Measurements from ENCODE around the gene DCP1B. TPM values are rescaled to one million over a fixed set of nuclear protein-coding genes. Genes with fewer than 3 reads are reported as not detected.

Gene DCP1B
- polyA plus RNA-seq, 1 donor from 2014 or later: 12.5 TPM

DNA sequence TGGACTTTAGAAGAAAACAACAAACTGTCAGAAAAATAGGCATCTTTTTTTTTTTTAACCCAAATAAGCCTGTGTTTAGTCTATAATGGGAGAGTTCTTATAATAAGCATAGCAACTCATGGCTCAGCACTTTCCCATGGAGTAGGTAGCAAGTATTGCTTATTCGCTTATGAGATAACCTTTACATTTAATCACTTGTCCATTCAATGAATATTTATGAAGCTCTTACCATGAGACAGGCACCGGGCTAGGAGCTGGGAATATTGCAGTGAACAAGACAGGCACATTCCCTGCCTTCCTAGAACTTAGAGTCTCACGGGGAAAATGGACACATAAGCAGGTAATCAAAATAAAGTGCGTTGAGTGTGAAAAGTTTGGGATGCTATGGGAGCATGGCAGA lies 10.0 kb upstream of the DCP1B start:
- Histone ChIP-seq H3K36me3 (ENCODE audit: insufficient read depth, low read length) (no peaks in the 10 kb centered on the region), H3K9me3 (ENCODE audit: low read length) (no peaks in the 10 kb centered on the region), H3K4me2 (ENCODE audit: low read length) (no peak overlapping the region), H3F3A (ENCODE audit: insufficient read depth, low read length, poor library complexity, severe bottlenecking) (no peaks in the 10 kb centered on the region), H3K27me3 (ENCODE audit: insufficient read depth, low read depth, low read length) (no peaks in the 10 kb centered on the region), H2AFZ (ENCODE audit: low read depth, low read length) (no peak overlapping the region), H3K27ac (ENCODE audit: low read length) (no peak overlapping the region), H3K79me2 (replicated peaks; ENCODE audit: insufficient read depth, low read length) (no peaks in the 10 kb centered on the region), H3K4me3 (ENCODE audit: low read length) (no peak overlapping the region), H4K20me1 (ENCODE audit: insufficient read depth) (no peaks in the 10 kb centered on the region), H3K9me2 (ENCODE audit: insufficient read depth, low read length) (no peaks in the 10 kb centered on the region), H3K9ac (ENCODE audit: low read length) (no peak overlapping the region)
- TF ChIP-seq EP300 (conservative IDR thresholded peaks at IDR 0.05; ENCODE audit: poor library complexity, severe bottlenecking): no peak
- no peak for TF ChIP-seq MXI1 (conservative IDR thresholded peaks at IDR 0.05; ENCODE audit: poor library complexity, severe bottlenecking)
- TF ChIP-seq POLR2AphosphoS5 (IDR thresholded peaks at IDR 0.05): no peak
- no peak for TF ChIP-seq SMC3 (conservative IDR thresholded peaks at IDR 0.05; ENCODE audit: poor library complexity)
- TF ChIP-seq EZH2 (IDR thresholded peaks at IDR 0.05; ENCODE audit: borderline replicate concordance, insufficient read depth, low read length, poor library complexity, severe bottlenecking): no peak
- no peak for TF ChIP-seq TAF1 (IDR thresholded peaks at IDR 0.05; ENCODE audit: low read depth)
- TF ChIP-seq CTCF (IDR thresholded peaks at IDR 0.05; ENCODE audit: poor library complexity, severe bottlenecking): no peak
- no peak for TF ChIP-seq RAD21 (conservative IDR thresholded peaks at IDR 0.05)
- TF ChIP-seq, protein P1, sequence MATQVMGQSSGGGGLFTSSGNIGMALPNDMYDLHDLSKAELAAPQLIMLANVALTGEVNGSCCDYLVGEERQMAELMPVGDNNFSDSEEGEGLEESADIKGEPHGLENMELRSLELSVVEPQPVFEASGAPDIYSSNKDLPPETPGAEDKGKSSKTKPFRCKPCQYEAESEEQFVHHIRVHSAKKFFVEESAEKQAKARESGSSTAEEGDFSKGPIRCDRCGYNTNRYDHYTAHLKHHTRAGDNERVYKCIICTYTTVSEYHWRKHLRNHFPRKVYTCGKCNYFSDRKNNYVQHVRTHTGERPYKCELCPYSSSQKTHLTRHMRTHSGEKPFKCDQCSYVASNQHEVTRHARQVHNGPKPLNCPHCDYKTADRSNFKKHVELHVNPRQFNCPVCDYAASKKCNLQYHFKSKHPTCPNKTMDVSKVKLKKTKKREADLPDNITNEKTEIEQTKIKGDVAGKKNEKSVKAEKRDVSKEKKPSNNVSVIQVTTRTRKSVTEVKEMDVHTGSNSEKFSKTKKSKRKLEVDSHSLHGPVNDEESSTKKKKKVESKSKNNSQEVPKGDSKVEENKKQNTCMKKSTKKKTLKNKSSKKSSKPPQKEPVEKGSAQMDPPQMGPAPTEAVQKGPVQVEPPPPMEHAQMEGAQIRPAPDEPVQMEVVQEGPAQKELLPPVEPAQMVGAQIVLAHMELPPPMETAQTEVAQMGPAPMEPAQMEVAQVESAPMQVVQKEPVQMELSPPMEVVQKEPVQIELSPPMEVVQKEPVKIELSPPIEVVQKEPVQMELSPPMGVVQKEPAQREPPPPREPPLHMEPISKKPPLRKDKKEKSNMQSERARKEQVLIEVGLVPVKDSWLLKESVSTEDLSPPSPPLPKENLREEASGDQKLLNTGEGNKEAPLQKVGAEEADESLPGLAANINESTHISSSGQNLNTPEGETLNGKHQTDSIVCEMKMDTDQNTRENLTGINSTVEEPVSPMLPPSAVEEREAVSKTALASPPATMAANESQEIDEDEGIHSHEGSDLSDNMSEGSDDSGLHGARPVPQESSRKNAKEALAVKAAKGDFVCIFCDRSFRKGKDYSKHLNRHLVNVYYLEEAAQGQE (IDR thresholded peaks at IDR 0.05; ENCODE audit: borderline replicate concordance): no peak

- H4K20me1 ChIP-seq (ENCODE audit: insufficient read depth): no peaks in the 10 kb centered on the region
- H3K27me3 ChIP-seq (ENCODE audit: insufficient read depth, low read depth, low read length): no peaks in the 10 kb centered on the region
- no peaks in the 10 kb centered on the region for H3K9me3 ChIP-seq (ENCODE audit: low read length)
- no peak overlapping the region for H2AFZ ChIP-seq (ENCODE audit: low read depth, low read length)
- H3K4me2 ChIP-seq (ENCODE audit: low read length): no peak overlapping the region
- H3K79me2 ChIP-seq (replicated peaks; ENCODE audit: insufficient read depth, low read length): no peaks in the 10 kb centered on the region
- H3K4me3 ChIP-seq (ENCODE audit: low read length): no peak overlapping the region
- TF ChIP-seq CTCF (IDR thresholded peaks at IDR 0.05; ENCODE audit: poor library complexity, severe bottlenecking) (no peak), RAD21 (conservative IDR thresholded peaks at IDR 0.05) (no peak), MXI1 (conservative IDR thresholded peaks at IDR 0.05; ENCODE audit: poor library complexity, severe bottlenecking) (no peak), SMC3 (conservative IDR thresholded peaks at IDR 0.05; ENCODE audit: poor library complexity) (no peak), TAF1 (IDR thresholded peaks at IDR 0.05; ENCODE audit: low read depth) (no peak), EZH2 (IDR thresholded peaks at IDR 0.05; ENCODE audit: borderline replicate concordance, insufficient read depth, low read length, poor library complexity, severe bottlenecking) (no peak), POLR2AphosphoS5 (IDR thresholded peaks at IDR 0.05) (no peak), EP300 (conservative IDR thresholded peaks at IDR 0.05; ENCODE audit: poor library complexity, severe bottlenecking) (no peak)
- TF ChIP-seq, protein P1 (IDR thresholded peaks at IDR 0.05; ENCODE audit: borderline replicate concordance): no peak
- H3K9ac ChIP-seq (ENCODE audit: low read length): no peak overlapping the region
- no peak overlapping the region for H3K27ac ChIP-seq (ENCODE audit: low read length)
- H3K9me2 ChIP-seq (ENCODE audit: insufficient read depth, low read length): no peaks in the 10 kb centered on the region
- no peaks in the 10 kb centered on the region for H3K36me3 ChIP-seq (ENCODE audit: insufficient read depth, low read length)
- no peaks in the 10 kb centered on the region for H3F3A ChIP-seq (ENCODE audit: insufficient read depth, low read length, poor library complexity, severe bottlenecking)
Observed at GRCh38 chr12:2013527-2014223, 9.4 kb upstream of the DCP1B start.

Measured in neural cell (in vitro differentiated cells).